GM11168 (cell line): Measurements from ENCODE around the gene RAD54L.

Experiments
- in situ Hi-C: fragments of 300-500 bp; cut with MboI; formaldehyde crosslinking; loops from one replicate; pipeline ENCODE4 v1.12.0; 2022; ENCODE audit warnings: low sequenced_read_pairs; ENCODE audit not compliant: unreplicated experiment

The RAD54L gene

DNA sequence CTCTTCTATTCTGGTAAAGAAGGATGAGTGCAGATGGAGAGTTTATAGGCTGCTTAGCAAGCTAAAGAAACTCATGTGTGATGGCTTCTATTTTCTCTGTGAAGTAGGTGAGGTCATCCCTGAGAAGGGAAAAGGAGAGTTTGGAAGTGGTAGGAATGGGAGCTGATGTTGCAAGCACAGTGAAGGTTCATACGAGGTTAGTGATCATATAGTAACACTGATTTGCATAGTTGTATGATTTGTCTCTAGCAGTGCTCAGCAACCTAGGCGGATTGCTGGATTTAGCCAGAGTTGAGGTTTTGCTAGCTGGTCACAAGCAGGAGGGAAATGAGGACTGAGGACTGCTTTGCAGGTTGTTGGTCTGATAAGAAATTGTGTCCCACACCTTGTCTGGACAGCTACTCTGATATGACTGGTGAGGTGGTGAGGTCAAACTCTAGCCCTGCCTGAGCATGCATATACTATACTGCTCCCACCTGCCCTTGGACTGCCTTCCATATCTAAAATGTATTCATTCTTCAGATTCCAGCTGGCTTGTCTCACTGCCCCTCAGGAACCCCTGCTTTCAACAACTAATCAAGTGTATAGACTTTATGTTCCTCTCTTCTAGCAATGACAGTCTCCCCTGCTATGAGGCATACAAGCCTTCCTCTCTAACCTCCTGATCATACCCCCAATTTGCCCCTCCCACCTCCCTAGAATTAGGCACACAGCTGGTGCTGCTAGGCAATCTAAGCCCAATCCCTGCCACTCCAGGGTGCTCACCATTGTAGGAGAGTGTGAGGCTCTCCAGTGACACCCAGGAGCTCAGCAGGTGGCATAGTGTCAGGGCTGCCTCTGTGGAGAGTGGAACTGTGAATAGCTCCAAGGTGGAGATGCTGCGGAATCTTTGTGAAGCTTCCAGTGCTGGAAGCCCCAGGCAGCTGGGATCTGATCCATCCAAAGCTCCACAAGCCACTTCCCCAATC is 37.3 kb downstream of the RAD54L start:
- in situ Hi-C loops: no loop called here

DNA sequence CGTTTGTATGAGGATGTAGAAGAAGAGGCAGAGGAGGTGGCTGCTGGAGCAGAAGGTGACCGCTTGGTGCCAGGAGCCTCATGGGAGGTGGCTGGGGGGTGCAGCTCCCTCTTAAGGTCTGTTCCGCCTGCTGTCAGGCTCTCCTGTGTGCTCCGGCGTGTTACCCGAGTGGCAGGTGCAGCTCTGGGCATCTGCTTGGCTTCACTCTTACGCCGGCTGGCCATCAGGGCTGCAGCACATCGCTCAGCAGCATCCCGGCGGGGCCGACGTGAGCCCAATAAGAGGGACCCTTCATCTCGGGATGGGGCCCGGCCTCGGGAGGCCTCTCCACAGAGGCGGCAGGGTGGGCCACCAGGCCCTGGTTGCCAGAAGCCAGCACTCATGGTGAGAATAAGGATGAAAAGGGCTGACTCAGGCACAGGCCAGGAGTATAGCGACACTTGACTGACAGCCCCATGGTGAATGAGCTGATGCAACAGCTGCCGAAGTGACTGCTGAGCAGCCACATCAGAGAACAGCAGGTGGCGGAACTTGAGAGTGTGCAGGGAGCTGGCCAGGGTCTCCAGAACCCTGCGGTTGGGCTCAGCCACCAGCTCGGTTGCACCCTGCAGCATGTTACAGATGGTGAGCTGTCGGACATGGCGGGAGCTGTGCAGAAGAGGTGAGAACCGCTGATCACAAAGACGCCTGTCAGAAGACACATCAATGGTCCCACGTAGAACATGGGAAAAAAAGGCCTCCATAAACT is 38.3 kb downstream of the RAD54L start:
- in situ Hi-C loops: no loop called here

DNA sequence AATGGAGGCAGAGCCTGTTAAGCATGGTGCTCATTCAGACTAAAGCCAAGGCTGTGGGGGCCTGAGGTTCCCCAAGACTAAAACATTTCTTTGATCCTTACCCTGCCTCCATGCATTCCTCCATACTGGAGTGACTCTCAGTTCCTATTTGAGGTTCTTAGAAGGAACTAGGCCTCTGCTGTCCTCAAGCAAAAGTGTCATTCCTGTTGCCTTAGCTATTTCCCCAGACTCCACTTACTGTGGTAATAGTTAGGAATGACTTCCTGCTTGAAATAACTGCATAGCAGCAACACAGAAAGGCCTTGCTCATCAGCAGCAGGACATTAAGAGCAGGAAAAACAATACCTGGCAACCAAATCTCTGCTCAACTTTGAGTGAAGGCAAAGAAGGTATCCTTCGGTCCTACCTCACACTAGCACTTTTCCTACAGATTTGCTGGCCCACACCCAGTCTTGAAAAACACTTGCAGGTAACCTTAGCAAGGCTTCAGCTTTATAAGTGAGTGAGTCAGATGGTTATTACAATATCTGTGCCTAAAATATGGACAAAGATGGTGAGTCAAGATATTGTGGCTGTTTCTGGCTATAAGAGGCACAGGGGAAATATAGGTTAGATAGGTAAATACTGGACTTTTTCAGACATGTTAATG is 41.0 kb downstream of the RAD54L start:
- in situ Hi-C loops: no loop called here

DNA sequence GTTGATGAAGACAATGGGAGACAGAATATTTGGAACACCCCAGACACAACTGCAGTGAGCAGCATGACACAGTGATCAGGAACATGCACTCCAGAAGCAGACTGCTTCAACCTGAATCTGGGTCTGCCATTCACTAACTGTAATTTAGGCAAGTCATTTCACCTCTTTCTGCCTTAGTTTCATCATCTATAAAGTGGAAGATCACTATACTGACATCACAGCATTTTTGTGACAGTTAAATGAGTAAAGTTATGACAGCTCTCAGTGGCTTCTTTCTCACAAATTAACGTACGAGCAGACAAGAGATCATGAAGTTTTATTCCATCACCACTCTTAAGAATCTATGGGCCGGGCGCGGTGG is 41.6 kb downstream of the RAD54L start:
- in situ Hi-C loops: no loop called here

DNA sequence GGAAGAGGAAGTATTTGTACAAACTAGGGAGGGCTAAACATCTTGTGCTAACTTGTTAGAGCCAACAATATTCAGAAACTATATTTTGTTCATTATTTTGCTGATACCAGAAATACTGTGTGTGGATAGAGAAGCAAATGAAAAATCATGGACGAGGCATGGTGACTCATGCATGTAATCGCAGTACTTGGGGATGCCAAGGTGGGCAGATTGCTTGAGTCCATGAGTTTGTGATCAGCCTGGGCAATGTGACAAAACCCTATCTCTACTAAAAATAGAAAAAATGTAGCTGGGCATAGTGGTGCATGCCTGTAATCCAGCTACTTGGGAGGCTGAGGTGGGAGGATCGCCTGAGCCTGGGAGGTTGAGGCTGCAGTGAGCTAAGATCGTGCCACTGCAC is 42.4 kb downstream of the RAD54L start:
- in situ Hi-C loops: no loop called here

GRCh38 chr1:46295306-46295705 is 47.7 kb downstream of the RAD54L start:
- in situ Hi-C loops: no loop called here

GRCh38 chr1:46298387-46298786 is 50.8 kb downstream of the RAD54L start:
- in situ Hi-C loops: no loop called here

- in situ Hi-C loops: no loop called here
Measured at GRCh38 chr1:46300673-46301405, 53.3 kb downstream of the RAD54L start.

- in situ Hi-C loops: no loop called here
Measured at GRCh38 chr1:46301406-46301807, 53.8 kb downstream of the RAD54L start.

- in situ Hi-C loops: no loop called here
Measured at GRCh38 chr1:46301808-46302640, 54.5 kb downstream of the RAD54L start.

- in situ Hi-C loops: no loop called here
Measured at GRCh38 chr1:46302641-46303037, 55.1 kb downstream of the RAD54L start.

DNA sequence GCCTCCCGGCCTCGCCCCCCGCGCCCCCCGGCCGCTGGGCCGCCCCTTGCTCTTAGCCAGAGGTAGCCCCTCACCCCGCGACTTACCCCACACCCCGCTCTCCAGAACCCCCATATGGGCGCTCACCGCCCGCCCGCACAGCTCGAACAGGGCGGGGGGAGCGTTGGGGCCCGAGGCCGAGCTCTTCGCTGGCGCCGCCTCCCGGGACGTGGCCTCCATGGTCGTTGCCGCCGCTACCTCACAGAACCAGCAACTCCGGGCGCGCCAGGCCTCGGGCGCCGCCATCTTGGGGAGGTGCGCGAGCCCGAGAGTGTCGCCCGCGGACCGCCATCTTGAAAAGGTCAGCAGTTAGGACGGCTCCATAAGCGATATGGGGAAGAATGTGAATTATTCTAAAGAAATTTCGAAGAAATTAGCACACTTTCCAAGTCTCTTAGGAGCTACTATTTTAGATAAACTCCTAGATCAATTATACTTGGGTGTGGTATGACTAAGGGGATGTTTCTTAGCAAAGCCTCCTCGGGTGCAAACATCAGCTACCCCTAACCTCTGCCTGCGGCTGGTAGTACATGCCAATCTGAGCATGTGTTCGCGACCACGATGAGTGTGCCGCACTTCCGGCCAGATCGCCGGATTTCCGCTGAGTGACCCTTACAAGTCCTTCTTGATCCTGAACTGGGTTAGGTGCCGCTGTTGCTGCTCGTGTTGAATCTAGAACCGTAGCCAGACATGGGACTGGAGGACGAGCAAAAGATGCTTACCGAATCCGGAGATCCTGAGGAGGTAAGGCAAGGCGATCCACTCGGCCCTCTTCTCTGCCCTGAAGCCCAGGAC is 55.7 kb downstream of the RAD54L start, which contains the start of the genes LRRC41 and UQCRH:
TSS of gene LRRC41 (minus strand) at position 579 of the 834 bp plus-strand sequence. CDS start at position 285, 294 bp downstream.
TSS of gene UQCRH (plus strand) at position 661 of the 834 bp plus-strand sequence. CDS start at position 730, 69 bp downstream.
- in situ Hi-C loops: no loop called here

GRCh38 chr1:46303872-46304326 is 56.3 kb downstream of the RAD54L start:
- in situ Hi-C loops: no loop called here

GRCh38 chr1:46306159-46306530 is 58.6 kb downstream of the RAD54L start:
- in situ Hi-C loops: no loop called here

DNA sequence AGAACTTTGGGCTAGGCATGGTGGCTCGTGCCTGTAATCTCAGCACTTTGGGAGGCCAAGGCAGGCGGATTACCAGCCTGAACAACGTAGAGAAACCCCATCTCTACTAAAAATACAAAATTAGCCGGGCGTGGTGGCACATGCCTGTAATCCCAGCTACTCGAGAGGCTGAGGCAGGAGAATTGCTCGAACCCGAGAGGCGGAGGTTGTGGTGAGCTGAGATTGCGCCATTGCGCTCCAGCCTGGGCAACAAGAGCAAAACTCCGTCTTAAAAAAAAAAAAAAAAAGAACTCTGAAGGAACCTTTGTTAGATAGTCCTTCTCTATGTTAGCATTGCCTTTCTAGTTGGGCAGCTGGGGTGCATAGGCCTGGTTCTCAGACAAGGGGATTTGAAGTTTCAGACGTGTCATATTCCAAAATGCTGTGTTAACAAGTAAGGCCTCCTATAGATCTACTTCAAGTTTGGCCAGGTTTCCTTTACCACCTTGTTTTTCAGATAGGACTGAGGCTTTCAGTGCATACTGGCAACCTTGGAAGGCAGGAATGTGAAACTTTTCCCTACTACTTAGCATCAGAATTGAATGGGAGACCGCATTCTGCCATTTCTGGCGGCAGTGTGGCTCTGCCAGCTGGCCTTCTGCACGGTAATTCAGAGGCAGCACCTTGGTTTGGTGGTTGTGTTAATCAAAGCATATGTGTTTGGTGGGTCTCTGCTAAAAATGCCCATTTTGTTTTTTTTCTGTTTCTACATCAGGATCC is 62.0 kb downstream of the RAD54L start:
- in situ Hi-C loops: no loop called here

DNA sequence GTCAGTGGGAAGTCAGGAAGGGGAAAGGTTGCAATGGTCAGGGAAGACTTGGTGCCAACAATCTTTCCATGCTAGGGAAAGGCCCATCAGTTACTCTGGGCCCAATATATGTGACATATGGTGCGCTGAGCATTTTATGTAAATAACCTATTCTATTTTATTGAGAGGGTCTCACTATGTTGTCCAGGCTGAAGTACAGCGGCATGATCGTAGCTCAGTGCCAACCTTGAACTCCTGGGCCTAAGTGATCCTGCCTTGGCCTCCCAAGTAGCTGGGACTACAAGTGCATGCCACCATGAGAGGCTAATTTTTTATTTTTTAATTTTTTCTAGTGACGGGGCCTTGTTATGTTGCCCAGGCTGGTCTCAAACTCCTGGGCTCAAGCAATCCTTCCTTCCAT is 62.8 kb downstream of the RAD54L start:
- in situ Hi-C loops: no loop called here

DNA sequence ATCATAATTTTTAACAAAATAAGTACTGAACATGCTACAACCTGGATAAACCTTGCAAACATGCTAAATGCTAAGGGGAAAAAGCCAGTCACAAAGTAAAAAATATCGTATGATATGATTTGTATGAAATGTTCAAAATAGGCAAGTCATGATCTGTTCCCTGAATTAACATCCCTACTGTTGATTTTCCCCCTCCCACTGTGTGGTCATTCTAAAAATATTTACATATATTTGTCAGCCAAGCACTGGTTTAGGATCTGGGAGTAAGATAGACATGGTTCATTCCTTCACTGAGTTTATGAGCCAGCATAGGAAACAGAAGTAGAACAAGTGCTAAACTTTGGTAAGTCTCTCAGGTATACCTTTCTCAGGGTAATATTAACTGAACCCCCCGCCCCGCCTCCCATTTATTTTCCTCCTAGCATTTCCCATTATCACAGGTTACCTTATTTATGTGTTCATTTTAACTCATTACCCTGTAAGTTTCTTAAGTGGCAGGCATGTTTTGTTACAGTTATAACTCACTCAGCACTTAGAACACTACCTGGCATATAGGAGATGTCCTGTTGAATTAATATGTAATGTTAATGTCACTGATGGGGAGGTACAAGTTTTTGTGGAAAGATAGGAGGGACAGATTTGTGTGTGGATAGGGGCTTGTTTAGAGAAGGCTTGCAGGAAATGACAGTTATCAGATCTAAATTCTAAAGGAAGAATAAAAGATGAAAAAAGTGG is 68.3 kb downstream of the RAD54L start:
- in situ Hi-C loops: no loop called here
